GM21576 (cell line): ENCODE measurements around the gene CD300H.

Experiments used
- ATAC-seq: cut with Tn5 transposase; IDR thresholded peaks from one replicate; pipeline ENCODE4 v1.9.1; 2021; ENCODE audit warnings: mild to moderate bottlenecking, moderate library complexity; ENCODE audit not compliant: unreplicated experiment

Gene CD300H

GRCh38 chr17:74552037-74552436, 15.3 kb downstream of the CD300H start:
- ATAC-seq = no peak

GRCh38 chr17:74550602-74551001, 16.7 kb downstream of the CD300H start:
- ATAC-seq = no peak

DNA sequence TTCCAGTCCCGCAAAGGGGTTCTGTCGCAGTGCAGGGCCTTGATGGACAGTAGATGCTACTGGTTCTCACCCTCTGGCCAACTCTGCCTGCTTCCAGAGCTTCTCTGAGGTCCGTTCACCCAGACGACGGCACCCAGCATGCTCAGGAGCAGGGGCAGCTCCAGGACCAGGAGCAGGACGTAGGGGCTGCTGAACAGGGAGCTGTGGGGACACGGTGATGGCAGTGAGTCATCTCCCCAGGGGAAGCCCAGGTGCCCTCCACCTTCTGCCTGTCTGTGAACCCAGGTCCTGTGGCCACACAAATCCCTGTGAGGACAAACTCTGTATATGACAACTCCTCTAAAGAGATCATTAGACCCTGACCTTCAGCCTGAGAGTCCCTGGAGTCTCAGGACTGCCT, 18.0 kb downstream of the CD300H start:
- no peak for ATAC-seq

GRCh38 chr17:74547736-74548135, 19.6 kb downstream of the CD300H start:
- no peak for ATAC-seq

DNA sequence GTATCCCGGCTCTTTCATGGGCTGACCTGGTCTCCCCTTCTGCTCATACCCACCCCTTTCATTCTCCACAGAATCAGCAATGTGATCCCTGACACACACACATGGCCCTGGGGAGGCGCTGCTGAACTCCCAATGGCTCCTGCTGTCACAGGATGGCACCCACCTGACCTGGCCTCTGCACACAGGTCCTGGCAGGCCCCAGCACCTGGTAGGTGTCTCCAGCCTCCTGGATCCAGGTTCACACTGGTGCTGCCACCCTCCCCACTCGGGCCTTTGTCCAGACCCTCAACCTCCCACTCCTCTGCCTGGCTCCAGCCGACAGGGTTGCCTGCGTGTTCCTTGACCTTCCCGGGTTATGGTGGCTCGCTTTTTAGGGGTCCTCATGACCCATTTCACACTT, 20.0 kb downstream of the CD300H start:
- no peak for ATAC-seq

- no peak for ATAC-seq
Observed at GRCh38 chr17:74546586-74546985, 20.7 kb downstream of the CD300H start.

DNA sequence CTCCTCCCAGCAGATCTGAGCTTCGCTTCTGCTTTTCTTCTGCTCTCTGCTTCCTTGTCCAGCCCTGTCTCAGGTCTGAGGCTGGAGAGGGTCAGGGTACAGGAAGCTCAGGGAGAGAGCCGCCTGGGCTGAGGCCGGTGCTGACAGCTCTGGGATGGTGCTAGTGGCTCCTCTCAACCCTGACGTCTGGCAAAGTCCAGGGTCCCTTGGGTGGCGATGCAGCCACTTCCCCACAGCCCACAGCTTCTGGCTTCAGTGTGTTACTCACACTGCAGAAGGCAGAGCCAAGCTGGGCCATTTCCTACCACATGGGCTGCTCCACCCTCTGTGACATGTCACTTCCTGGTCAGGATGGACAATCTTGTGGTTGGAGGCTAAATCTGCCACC, 21.5 kb downstream of the CD300H start, which contains the start of gene CD300C:
TSS of gene CD300C (minus strand) at position 273 of the 388 bp plus-strand sequence. CDS start 333 bp downstream, outside the sequence.
- ATAC-seq = no peak

- no peak for ATAC-seq
Observed at GRCh38 chr17:74544991-74545842, 22.1 kb downstream of the CD300H start.

- ATAC-seq = no peak
Observed at GRCh38 chr17:74543891-74544760, 23.2 kb downstream of the CD300H start.

DNA sequence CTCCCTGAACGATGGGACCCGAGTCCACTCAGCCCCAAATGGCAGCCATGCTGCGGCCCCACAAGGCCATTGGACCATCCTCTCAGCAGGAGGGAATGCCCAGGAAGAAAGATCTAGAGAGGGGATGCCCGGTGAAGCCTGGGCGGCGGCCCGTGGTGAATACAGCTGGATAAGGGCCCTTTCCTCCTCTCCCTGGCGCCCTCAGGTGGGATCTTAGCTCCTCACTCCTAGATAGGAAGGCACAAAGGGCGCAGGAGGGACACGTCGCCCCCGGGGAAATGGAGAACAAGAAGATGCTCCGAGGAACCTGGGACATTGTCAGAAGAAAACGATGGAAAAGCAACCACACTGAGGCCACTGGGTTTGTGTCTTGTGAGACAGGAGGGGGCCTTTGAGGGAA, 23.9 kb downstream of the CD300H start:
- ATAC-seq = no peak

GRCh38 chr17:74542727-74543383, 24.5 kb downstream of the CD300H start:
- no peak for ATAC-seq

- no peak for ATAC-seq
Observed at GRCh38 chr17:74542166-74542565, 25.1 kb downstream of the CD300H start.

DNA sequence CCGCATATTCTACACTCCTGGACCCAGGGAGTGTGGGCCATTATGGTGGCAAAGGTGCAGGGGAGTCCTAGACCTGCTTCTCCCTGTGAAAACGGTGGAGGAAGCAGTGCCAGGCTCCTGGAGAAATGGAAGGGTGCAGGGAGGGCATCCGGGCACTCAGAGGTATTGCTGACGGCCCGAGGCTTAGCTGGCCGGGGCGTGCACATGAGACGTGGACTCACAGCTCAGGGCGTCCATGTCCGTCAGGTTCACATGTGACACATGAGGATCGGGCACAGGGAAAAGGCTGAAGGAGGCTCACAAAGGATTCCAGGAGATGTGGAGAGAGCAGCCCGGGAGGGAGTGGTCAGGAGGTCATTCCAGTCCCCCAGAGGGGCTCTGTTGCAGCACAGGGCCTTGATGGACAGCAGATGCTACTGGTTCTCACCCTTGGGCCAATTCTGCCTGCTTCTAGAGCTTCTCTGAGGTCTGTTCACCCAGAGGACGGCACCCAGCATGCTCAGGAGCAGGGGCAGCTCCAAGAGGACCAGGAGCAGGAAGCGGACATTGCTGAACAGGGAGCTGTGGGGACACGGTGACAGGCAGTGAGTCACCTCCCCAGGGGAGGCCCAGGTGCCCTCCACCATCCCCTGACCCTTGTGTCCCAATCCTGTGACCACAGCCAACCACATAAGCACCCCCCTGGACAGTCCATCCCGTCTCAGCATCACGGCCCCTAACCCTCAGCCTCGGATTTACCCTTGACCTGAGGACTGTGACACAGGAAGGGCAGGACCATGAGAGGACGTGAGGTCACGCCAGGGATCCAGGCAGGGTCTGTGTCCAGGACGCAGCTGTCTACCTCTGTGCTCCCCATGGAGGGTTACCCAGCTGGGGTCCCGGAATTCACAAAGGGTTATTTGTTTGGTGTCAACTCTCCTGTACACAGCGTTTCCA, 25.9 kb downstream of the CD300H start:
- ATAC-seq = no peak

DNA sequence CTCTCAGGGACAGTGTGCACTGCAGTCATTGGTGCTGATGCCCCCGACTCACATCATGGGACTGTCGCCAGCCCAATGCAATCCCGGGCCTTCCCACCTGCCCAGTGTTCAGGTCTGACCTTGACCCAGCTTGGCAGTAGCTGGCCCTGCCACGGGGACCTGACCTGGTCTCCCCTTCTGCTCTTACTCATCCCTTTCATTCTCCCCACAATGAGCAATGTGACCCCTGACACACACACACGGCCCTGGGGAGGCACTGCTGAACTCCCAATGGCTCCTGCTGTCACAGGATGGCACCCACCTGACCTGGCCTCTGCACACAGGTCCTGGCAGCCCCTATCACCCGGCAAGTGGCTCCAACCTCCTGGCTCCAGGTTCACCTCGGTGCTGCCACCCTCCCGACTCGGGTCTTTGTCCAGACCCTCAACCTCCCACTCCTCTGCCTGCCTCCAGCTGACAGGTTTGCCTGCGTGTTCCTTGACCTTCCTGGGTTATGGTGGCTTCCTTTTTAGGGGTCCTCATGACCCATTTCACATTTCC, 28.0 kb downstream of the CD300H start:
- ATAC-seq = no peak

DNA sequence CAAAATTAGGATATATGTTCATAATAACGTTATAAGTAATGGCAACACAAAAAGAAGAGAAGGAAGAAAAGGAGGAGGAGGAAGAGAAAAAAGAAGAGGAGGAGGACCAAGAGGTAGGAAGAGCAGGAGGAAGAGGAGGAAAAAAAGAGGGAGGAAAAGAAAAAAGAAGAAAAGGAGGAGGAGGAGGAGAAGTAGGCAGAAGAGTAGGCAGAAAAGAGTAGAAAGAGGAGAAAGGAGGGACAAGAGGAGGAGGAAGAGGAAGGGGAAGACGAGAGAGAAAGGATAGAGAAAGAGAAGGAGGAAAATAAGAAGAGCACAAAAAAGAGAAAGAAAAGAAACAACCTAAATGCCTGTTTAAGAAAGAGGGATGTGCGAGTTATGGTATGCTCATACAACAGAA, 30.4 kb downstream of the CD300H start:
- ATAC-seq = no peak

GRCh38 chr17:74532115-74532514, 35.2 kb downstream of the CD300H start:
- no peak for ATAC-seq

DNA sequence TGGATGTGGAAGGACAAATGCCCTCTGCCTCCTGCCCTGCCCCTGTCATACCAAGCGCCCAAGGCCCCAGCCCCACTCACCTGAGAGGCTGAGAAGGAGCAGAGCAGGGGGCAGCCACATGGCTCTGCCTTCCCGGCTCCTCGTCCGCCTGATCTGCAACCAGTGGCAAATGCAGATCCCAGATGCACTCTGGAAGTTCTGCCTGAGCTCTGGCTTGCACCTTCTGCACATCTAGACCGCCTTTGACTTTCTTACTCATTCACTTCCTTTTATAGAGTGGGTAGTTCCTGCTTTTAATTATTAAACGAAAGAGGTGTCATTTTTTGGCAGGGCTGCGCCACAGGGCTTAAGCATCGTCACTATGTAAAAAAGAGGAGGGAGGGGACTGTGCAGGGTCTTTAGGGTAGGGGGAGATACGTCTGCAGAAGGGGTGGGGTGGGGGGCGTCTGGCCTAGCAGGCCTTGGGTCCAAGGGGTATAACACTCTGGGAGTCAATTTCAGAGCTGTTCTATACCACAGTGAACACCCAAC, 36.0 kb downstream of the CD300H start, which contains the start of gene CD300LB:
TSS of gene CD300LB (minus strand) at position 245 of the 531 bp plus-strand sequence. CDS start at position 120, 125 bp downstream.
- no peak for ATAC-seq

- no peak for ATAC-seq
Observed at GRCh38 chr17:74530831-74531150, 36.5 kb downstream of the CD300H start.

DNA sequence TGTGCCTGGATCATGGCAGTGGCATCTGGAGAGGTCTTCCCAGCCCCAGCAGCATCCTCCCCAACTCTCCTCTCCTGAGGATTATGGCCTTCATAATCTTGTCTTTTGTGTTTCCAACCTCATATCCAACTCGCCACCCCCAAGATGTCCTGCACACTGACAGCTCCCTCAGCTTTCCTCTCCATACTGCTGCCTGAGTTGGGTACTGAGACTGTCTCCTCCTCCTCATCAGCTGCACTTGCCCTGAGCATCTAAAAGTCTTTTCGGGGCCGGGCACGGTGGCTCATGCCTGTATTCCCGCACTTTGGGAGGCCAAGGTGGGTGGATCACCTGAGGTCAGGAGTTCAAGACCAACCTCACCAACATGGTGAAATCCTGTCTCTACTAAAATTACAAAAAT, 38.1 kb downstream of the CD300H start:
- no peak for ATAC-seq
